IMR-90 (cell line): ENCODE measurements around the gene IGF2R. TPM values are rescaled to one million over a fixed set of nuclear protein-coding genes. Genes with fewer than 3 reads are reported as not detected.
A peak's percentile ranks its signal among the peaks of the same experiment; 100 is the strongest.

ENCODE experiments used
- ATAC-seq: fragments of 200-7000 bp; cut with Tn5 transposase; 2 replicates; pipeline ENCODE4 v1.9.1; 2020; ENCODE audit warnings: low read depth, mild to moderate bottlenecking, moderate library complexity
- BruUV-seq: library from RNA; stranded (reverse); fragments of 400-500 nt; replicated peaks from 2 replicates; lab custom pipeline; 2021; lab: Mats Ljungman, UMichigan
- CTCF ChIA-PET: fragments of 300-600 bp; formaldehyde crosslinking; extraction: SDS; loops from one replicate; lab custom pipeline; 2021; ENCODE audit warnings: antibody characterized with exemption; lab: Yijun Ruan, JAX
- POLR2A ChIA-PET: fragments of 300-600 bp; sonication (Branson Sonifier 250); formaldehyde crosslinking; loops from one replicate; lab custom pipeline; 2022; ENCODE audit warnings: antibody characterized with exemption; ENCODE audit not compliant: unreplicated experiment; lab: Charles Lee
- DNase-seq: peaks from one replicate; pipeline ENCODE4 v3.0.0; 2013
- H2AFZ ChIP-seq: replicated peaks from 2 replicates; pipeline ENCODE3; 2013; ENCODE audit warnings: low read length, mild to moderate bottlenecking; ENCODE audit not compliant: poor library complexity
- H2AK5ac ChIP-seq: 2 replicates; pipeline ENCODE4 v1.6.1; 2013; ENCODE audit warnings: low read depth, low read length, inconsistent platforms
- H2AK9ac ChIP-seq: replicated peaks from 2 replicates; pipeline ENCODE3; 2013; ENCODE audit warnings: mild to moderate bottlenecking, low read depth, low read length, moderate library complexity; ENCODE audit not compliant: poor library complexity
- H2BK120ac ChIP-seq: 2 replicates; pipeline ENCODE4 v1.6.1; 2013; ENCODE audit warnings: low read depth, low read length, inconsistent platforms
- H2BK15ac ChIP-seq: 3 replicates; pipeline ENCODE4 v1.6.1; 2013; ENCODE audit warnings: low read depth, low read length, inconsistent platforms
- H2BK20ac ChIP-seq: 2 replicates; pipeline ENCODE4 v1.6.1; 2013; ENCODE audit warnings: low read depth, mild to moderate bottlenecking, inconsistent platforms, low read length, moderate library complexity
- H2BK5ac ChIP-seq: 2 replicates; pipeline ENCODE4 v1.6.1; 2013; ENCODE audit warnings: mild to moderate bottlenecking, low read depth, low read length, inconsistent platforms; ENCODE audit not compliant: poor library complexity, severe bottlenecking
- H3K14ac ChIP-seq: replicated peaks from 2 replicates; pipeline ENCODE4 v1.6.1; 2013; ENCODE audit warnings: low read depth, low read length, inconsistent platforms
- H3K18ac ChIP-seq: 2 replicates; pipeline ENCODE4 v1.6.1; 2013; ENCODE audit warnings: low read depth, low read length, control low read depth
- H3K23ac ChIP-seq: 2 replicates; pipeline ENCODE4 v1.6.1; 2013; ENCODE audit warnings: low read depth, low read length, inconsistent platforms
- H3K27ac ChIP-seq: 2 replicates; pipeline ENCODE4 v1.5.1; 2013; ENCODE audit warnings: mild to moderate bottlenecking, control low read depth, low read length; ENCODE audit not compliant: insufficient read depth
- H3K27me3 ChIP-seq: 2 replicates; pipeline ENCODE4 v1.6.1; 2013; ENCODE audit warnings: low read length; ENCODE audit not compliant: control insufficient read depth, insufficient read depth
- H3K36me3 ChIP-seq: 2 replicates; pipeline ENCODE4 v1.6.1; 2013; ENCODE audit warnings: low read length, mixed read lengths; ENCODE audit not compliant: control insufficient read depth, insufficient read depth
- H3K4ac ChIP-seq: 2 replicates; pipeline ENCODE4 v1.6.1; 2013; ENCODE audit warnings: low read depth, low read length, inconsistent platforms
- H3K4me1 ChIP-seq: 2 replicates; pipeline ENCODE4 v1.6.1; 2013; ENCODE audit warnings: low read length, mixed read lengths; ENCODE audit not compliant: control insufficient read depth, insufficient read depth
- H3K4me2 ChIP-seq: 2 replicates; pipeline ENCODE4 v1.6.1; 2013; ENCODE audit warnings: low read depth, mild to moderate bottlenecking, control low read depth, low read length, moderate library complexity
- H3K4me3 ChIP-seq: 2 replicates; pipeline ENCODE4 v1.5.1; 2013; ENCODE audit warnings: low read depth, mild to moderate bottlenecking, control low read depth, low read length, moderate library complexity; ENCODE audit not compliant: insufficient read depth
- H3K56ac ChIP-seq: 2 replicates; pipeline ENCODE4 v1.6.1; 2013; ENCODE audit warnings: low read length, inconsistent platforms; ENCODE audit not compliant: insufficient read depth; ENCODE audit errors: extremely low read depth
- H3K79me1 ChIP-seq, 2 experiments: 2 replicates each; pipeline ENCODE4 v1.6.1; 2013; ENCODE audit warnings: low read length in 2 of 2, inconsistent platforms in 1 of 2, low read depth in 1 of 2
- H3K9ac ChIP-seq: 2 replicates; pipeline ENCODE4 v1.6.1; 2013; ENCODE audit warnings: low read depth, low read length, control low read depth
- H3K9me1 ChIP-seq: 2 replicates; pipeline ENCODE4 v1.6.1; 2013; ENCODE audit warnings: low read length, inconsistent platforms; ENCODE audit not compliant: insufficient read depth
- H3K9me3 ChIP-seq: 2 replicates; pipeline ENCODE4 v1.6.1; 2013; ENCODE audit warnings: low read length; ENCODE audit not compliant: control insufficient read depth, insufficient read depth
- H4K20me1 ChIP-seq: 2 replicates; pipeline ENCODE4 v1.6.1; 2013; ENCODE audit warnings: low read length, inconsistent platforms; ENCODE audit not compliant: insufficient read depth
- H4K5ac ChIP-seq: 2 replicates; pipeline ENCODE4 v1.6.1; 2013; ENCODE audit warnings: mild to moderate bottlenecking, low read depth, low read length, control low read depth
- H4K8ac ChIP-seq, 2 experiments: 2 replicates each; pipeline ENCODE4 v1.6.1; 2013; ENCODE audit warnings: low read depth in 2 of 2, low read length in 2 of 2, control low read depth in 1 of 2, inconsistent platforms in 1 of 2
- H4K91ac ChIP-seq: 2 replicates; pipeline ENCODE4 v1.6.1; 2013; ENCODE audit warnings: low read depth, low read length, inconsistent platforms; ENCODE audit not compliant: insufficient read depth
- BHLHE40 ChIP-seq: fragments of 150-350 bp; IDR thresholded peaks from 2 replicates; pipeline ENCODE4 v1.6.1; 2016; ENCODE audit warnings: mild to moderate bottlenecking, low read depth, low read length
- CEBPB ChIP-seq: IDR thresholded peaks from 2 replicates; pipeline ENCODE4 v1.6.1; 2012; ENCODE audit warnings: low read depth, low read length, improper control_type of control experiment
- CHD1 ChIP-seq: IDR thresholded peaks from 2 replicates; pipeline ENCODE4 v1.6.1; 2012; ENCODE audit warnings: low read depth, low read length, improper control_type of control experiment
- FOS ChIP-seq: fragments of 150-350 bp; IDR thresholded peaks from 2 replicates; pipeline ENCODE4 v1.6.1; 2016; ENCODE audit warnings: low read depth, low read length
- MAFK ChIP-seq: IDR thresholded peaks from 2 replicates; pipeline ENCODE4 v1.6.1; 2012; ENCODE audit warnings: low read depth, low read length, improper control_type of control experiment
- MAZ ChIP-seq: IDR thresholded peaks from 2 replicates; pipeline ENCODE4 v1.6.1; 2012; ENCODE audit warnings: low read depth, mild to moderate bottlenecking, low read length, improper control_type of control experiment, moderate library complexity, borderline replicate concordance
- MXI1 ChIP-seq: IDR thresholded peaks from 2 replicates; pipeline ENCODE4 v1.6.1; 2012; ENCODE audit warnings: low read depth, mild to moderate bottlenecking, low read length, moderate library complexity, borderline replicate concordance
- NFE2L2 ChIP-seq: fragments of 150-350 bp; IDR thresholded peaks from 2 replicates; pipeline ENCODE4 v1.6.1; 2016; ENCODE audit warnings: low read depth, mild to moderate bottlenecking, low read length
- RAD21 ChIP-seq: IDR thresholded peaks from 2 replicates; pipeline ENCODE4 v1.6.1; 2012; ENCODE audit warnings: low read length, improper control_type of control experiment
- RCOR1 ChIP-seq: IDR thresholded peaks from 2 replicates; pipeline ENCODE4 v1.6.1; 2012; ENCODE audit warnings: mild to moderate bottlenecking, low read length, improper control_type of control experiment; ENCODE audit not compliant: insufficient replicate concordance
- RFX5 ChIP-seq: IDR thresholded peaks from 2 replicates; pipeline ENCODE4 v1.8.0; 2012; ENCODE audit warnings: low read depth, mild to moderate bottlenecking, low read length, moderate library complexity
- SMC3 ChIP-seq: fragments of 150-350 bp; IDR thresholded peaks from 2 replicates; pipeline ENCODE4 v1.6.1; 2016; ENCODE audit warnings: low read depth, mild to moderate bottlenecking, antibody characterized with exemption, low read length, moderate library complexity
- WGBS, 2 experiments: methylation state at CpG; one replicate each; pipeline versions ENCODE4 v1.1.5 to v1.1.7; 2013; ENCODE audit warnings: missing lambda C conversion rate in 2 of 2; ENCODE audit not compliant: insufficient read length in 1 of 2; ENCODE audit errors: extremely low coverage in 2 of 2; 5-methylcytosine and 5-hydroxymethylcytosine counted together
- dilution Hi-C: fragments of 300-500 bp; cut with HindIII; formaldehyde crosslinking; loops from one replicate; pipeline ENCODE4 v1.14.3; 2018; ENCODE audit warnings: low sequenced_read_pairs; ENCODE audit not compliant: unreplicated experiment
- in situ Hi-C: fragments of 300-500 bp; cut with MboI; formaldehyde crosslinking; loops from 3 replicates; pipeline ENCODE4 v1.14.3; 2019; ENCODE audit warnings: low sequenced_read_pairs, inconsistent platforms, mixed read lengths
- intact Hi-C: fragments of 100-400 bp; cut with micrococcal nuclease; formaldehyde crosslinking; loops from 2 replicates; pipeline ENCODE4 v1.10.0; 2022
- polyA plus RNA-seq, 3 experiments: library from polyadenylated mRNA; depleted of rRNA; stranded (reverse); fragments of >200 nt; gene quantifications; 2 replicates each; pipeline ENCODE4 v1.2.3, GENCODE V29; 2012; ENCODE audit warnings: low replicate concordance in 1 of 3
- total RNA-seq: library from RNA; depleted of rRNA; stranded (reverse); fragments of >200 nt; gene quantifications from 2 replicates; pipeline ENCODE4 v1.2.3, GENCODE V29; 2012
- TF ChIP-seq, protein P1 (sequence below): fragments of 150-350 bp; IDR thresholded peaks from 2 replicates; pipeline ENCODE4 v1.6.1; 2016; ENCODE audit warnings: low read depth, mild to moderate bottlenecking, low read length, moderate library complexity, borderline replicate concordance
- TF ChIP-seq, protein P2 (sequence below): fragments of 150-350 bp; IDR thresholded peaks from 2 replicates; pipeline ENCODE4 v1.6.1; 2017; ENCODE audit warnings: mild to moderate bottlenecking, antibody characterized with exemption, low read length, low read depth

IGF2R gene
- total and polyA plus RNA-seq, 2 of the 4 experiments (the other 2 are of a cell fraction), result 33.2 to 41.4 TPM

DNA sequence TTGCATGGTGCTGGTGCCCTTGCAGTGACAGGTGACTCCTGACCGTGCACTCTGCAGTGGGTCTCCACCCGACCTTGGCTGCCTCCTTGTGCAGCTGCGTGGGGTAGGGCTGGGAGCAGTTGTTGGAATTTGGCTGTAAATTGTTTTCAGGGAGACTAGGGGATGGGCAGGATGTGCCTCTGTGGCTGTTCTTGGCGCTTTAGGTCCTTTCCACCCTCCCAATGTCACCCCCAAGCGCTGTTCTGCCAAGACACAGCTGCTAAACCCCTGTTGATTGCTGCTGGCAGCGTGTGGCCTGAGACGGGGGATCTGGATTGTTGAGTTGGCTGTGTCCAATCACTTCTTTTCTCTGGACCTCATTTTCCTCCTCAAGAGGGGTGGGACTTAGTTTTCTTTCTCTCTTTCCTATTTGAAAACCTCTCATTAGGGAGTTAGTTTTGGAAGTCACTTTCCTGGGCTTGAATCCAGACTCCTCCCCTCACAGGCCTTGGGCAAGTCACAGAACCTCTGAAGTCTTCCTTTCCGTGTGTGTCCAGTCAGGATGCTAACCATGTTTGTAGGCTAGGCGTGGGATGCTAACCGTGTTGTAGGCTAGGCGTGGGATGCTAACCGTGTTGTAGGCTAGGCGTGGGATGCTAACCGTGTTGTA is 8.5 kb downstream of the IGF2R start:
- no peak; the same call in 1 of the 2 replicates for ATAC-seq
- peak overlapping the region; percentile 3; the same call in 1 of the 2 replicates for H3K4me2 ChIP-seq

More for the DNA sequence above, 8.5 kb downstream of the IGF2R start:
- POLR2A ChIA-PET, result no interaction called here
- Histone ChIP-seq H3K18ac (no peak overlapping the region), H4K8ac (no peak overlapping the region; a peak in 2 of 4 replicates), H3K14ac (no peak overlapping the region), H3K56ac (no peak overlapping the region), H3K27me3 (no peaks in the 10 kb centered on the region), H2BK20ac (no peak overlapping the region), H4K91ac (no peak overlapping the region; the same call in 1 of the 2 replicates), H3K4ac (no peak overlapping the region; the same call in 1 of the 2 replicates), H2BK120ac (no peak overlapping the region), H3K4me1 (peaks cover 32% of the 10 kb centered on the region), H3K9me3 (no peaks in the 10 kb centered on the region), H3K9me1 (peaks cover 34% of the 10 kb centered on the region), H2BK15ac (no peak overlapping the region), H2AK5ac (peak overlapping the region; percentile 53; the same call in 1 of the 2 replicates), H2AFZ (peak overlapping the region; percentile 23), H3K4me3 (no peak overlapping the region), H2AK9ac (peak overlapping the region; percentile 18), H3K79me1 (peaks cover 39 to 82% of the 10 kb centered on the region in 2 experiments), H4K5ac (no peak overlapping the region), H3K36me3 (no peaks in the 10 kb centered on the region), H2BK5ac (no peak overlapping the region), H3K9ac (no peak overlapping the region), H3K23ac (no peak overlapping the region), H3K27ac (no peak overlapping the region), H4K20me1 (peaks cover 87% of the 10 kb centered on the region)
- no TSS peak for BruUV-seq
- peak; percentile 69 for DNase-seq
- dilution Hi-C loops, result no loop called here
- in situ Hi-C loops, result no loop called here
- WGBS, 2 experiments, result 58% methylated on average over 5 of the region's 14 CpGs; no CpG with 5 or more reads in 1 of the 2 experiments
- intact Hi-C loops, result no loop called here
- CTCF ChIA-PET, result no interaction called here
- TF ChIP-seq RAD21 (no peak), NFE2L2 (no peak), RFX5 (no peak), MXI1 (no peak), FOS (no peak), RCOR1 (no peak), MAFK (no peak), MAZ (no peak), SMC3 (no peak), CEBPB (no peak), BHLHE40 (no peak), CHD1 (no peak)
- TF ChIP-seq, protein P1, sequence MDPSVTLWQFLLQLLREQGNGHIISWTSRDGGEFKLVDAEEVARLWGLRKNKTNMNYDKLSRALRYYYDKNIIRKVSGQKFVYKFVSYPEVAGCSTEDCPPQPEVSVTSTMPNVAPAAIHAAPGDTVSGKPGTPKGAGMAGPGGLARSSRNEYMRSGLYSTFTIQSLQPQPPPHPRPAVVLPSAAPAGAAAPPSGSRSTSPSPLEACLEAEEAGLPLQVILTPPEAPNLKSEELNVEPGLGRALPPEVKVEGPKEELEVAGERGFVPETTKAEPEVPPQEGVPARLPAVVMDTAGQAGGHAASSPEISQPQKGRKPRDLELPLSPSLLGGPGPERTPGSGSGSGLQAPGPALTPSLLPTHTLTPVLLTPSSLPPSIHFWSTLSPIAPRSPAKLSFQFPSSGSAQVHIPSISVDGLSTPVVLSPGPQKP, result no peak
- TF ChIP-seq, protein P2, sequence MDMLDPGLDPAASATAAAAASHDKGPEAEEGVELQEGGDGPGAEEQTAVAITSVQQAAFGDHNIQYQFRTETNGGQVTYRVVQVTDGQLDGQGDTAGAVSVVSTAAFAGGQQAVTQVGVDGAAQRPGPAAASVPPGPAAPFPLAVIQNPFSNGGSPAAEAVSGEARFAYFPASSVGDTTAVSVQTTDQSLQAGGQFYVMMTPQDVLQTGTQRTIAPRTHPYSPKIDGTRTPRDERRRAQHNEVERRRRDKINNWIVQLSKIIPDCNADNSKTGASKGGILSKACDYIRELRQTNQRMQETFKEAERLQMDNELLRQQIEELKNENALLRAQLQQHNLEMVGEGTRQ, result no peak
